Testis (tissue), 3 donors: ENCODE data around the gene RALGPS2. TPM values are rescaled to one million over a fixed set of nuclear protein-coding genes. Genes with fewer than 3 reads are reported as not detected.

Experiments
- DNase-seq: peaks from one replicate; pipeline ENCODE4 v3.0.0-alpha.2; 2019
- H3K27ac ChIP-seq, 2 donors: fragments of 200-600 bp; sonication (generic); one replicate each; pipeline ENCODE4 v1.5.1; 2019
- H3K27me3 ChIP-seq: fragments of 200-600 bp; sonication (generic); one replicate; pipeline ENCODE4 v1.5.1; 2019
- H3K36me3 ChIP-seq: fragments of 200-600 bp; sonication (generic); one replicate; pipeline ENCODE4 v1.5.1; 2017; ENCODE audit warnings: low read depth; ENCODE audit errors: missing control alignments
- H3K4me1 ChIP-seq: fragments of 200-600 bp; sonication (generic); one replicate; pipeline ENCODE4 v1.5.1; 2019
- H3K4me3 ChIP-seq, 2 donors: fragments of 200-600 bp; sonication (generic); one replicate each; pipeline ENCODE4 v1.5.1; 2017 to 2019
- H3K9me3 ChIP-seq: fragments of 200-600 bp; sonication (generic); one replicate; pipeline ENCODE4 v1.5.1; 2017
- CTCF ChIP-seq, 3 experiments: fragments of 450-650 bp in 2 of 3; fragments of 200-600 bp in 1 of 3; sonication (generic) in 1 of 3; IDR thresholded peaks; one replicate each; pipeline ENCODE4 v1.5.1; 2016 to 2019; ENCODE audit warnings: antibody characterized with exemption in 3 of 3, mild to moderate bottlenecking in 2 of 3, moderate library complexity in 1 of 3
- POLR2A ChIP-seq: fragments of 450-650 bp; IDR thresholded peaks from one replicate; pipeline ENCODE4 v1.6.1; 2017; ENCODE audit warnings: antibody characterized with exemption, mild to moderate bottlenecking, moderate library complexity
- WGBS, 2 donors: methylation state at CpG; one replicate each; pipeline ENCODE4 v1.1.5; 2018; 5-methylcytosine and 5-hydroxymethylcytosine counted together
- intact Hi-C: fragments of 100-400 bp; cut with DNase I; formaldehyde crosslinking; loops from one replicate; pipeline ENCODE4 v1.15.1; 2023; ENCODE audit warnings: low total_unique reads
- polyA plus RNA-seq: library from polyadenylated mRNA; stranded (reverse); fragments of 350-450 nt; fragmentation: Illumina TruSeq; extraction: RNeasy Lipid Tissue Mini Kit (QIAGEN cat#74804); gene quantifications from one replicate; pipeline ENCODE4 v1.2.3, GENCODE V29; 2014; ENCODE audit warnings: low read depth, low replicate concordance; ENCODE audit not compliant: insufficient read depth
- total RNA-seq, 2 donors: library from RNA; depleted of rRNA; stranded (reverse); fragments of >200 nt; gene quantifications; one replicate each; pipeline ENCODE4 v1.2.3, GENCODE V29; 2016

The RALGPS2 gene
- total and polyA plus RNA-seq, 3 donors from 2014 or later: 56.3 to 224 (median 78.6) TPM

GRCh38 chr1:178874966-178875365 lies 149.9 kb downstream of the RALGPS2 start:
- H3K4me1 ChIP-seq: no peaks in the 10 kb centered on the region
- DNase-seq: no peak
- no peaks in the 10 kb centered on the region for H3K27me3 ChIP-seq
- H3K36me3 ChIP-seq: no peaks in the 10 kb centered on the region
- TF ChIP-seq POLR2A (no peak), CTCF (IDR thresholded peaks at IDR 0.05) (no peak)
- no peak overlapping the region for H3K4me3 ChIP-seq
- WGBS, 2 donors: 88 to 94% methylated on average over 2 of the region's 2 CpGs
- H3K9me3 ChIP-seq: no peaks in the 10 kb centered on the region
- intact Hi-C loops: no loop called here
- H3K27ac ChIP-seq: no peak overlapping the region

GRCh38 chr1:178875936-178876335 lies 150.9 kb downstream of the RALGPS2 start:
- H3K36me3 ChIP-seq: no peaks in the 10 kb centered on the region
- no peaks in the 10 kb centered on the region for H3K27me3 ChIP-seq
- DNase-seq: no peak
- intact Hi-C loops: no loop called here
- H3K4me3 ChIP-seq: no peak overlapping the region
- no peak overlapping the region for H3K27ac ChIP-seq
- no peak for TF ChIP-seq CTCF (IDR thresholded peaks at IDR 0.05)
- TF ChIP-seq POLR2A: no peak
- no peaks in the 10 kb centered on the region for H3K9me3 ChIP-seq
- no peaks in the 10 kb centered on the region for H3K4me1 ChIP-seq

GRCh38 chr1:178877896-178878295 lies 152.9 kb downstream of the RALGPS2 start:
- WGBS, 2 donors: 91 to 94% methylated on average over 3 of the region's 3 CpGs
- Histone ChIP-seq H3K27ac (no peak overlapping the region), H3K36me3 (no peaks in the 10 kb centered on the region), H3K9me3 (no peaks in the 10 kb centered on the region), H3K27me3 (no peaks in the 10 kb centered on the region), H3K4me1 (no peaks in the 10 kb centered on the region), H3K4me3 (no peak overlapping the region)
- no peak for DNase-seq
- intact Hi-C loops: no loop called here
- TF ChIP-seq POLR2A (no peak), CTCF (IDR thresholded peaks at IDR 0.05) (no peak)

GRCh38 chr1:178881950-178882349 lies 156.9 kb downstream of the RALGPS2 start:
- no peak for TF ChIP-seq POLR2A
- no peak for TF ChIP-seq CTCF (IDR thresholded peaks at IDR 0.05)
- DNase-seq: no peak
- WGBS, 2 donors: 96 to 99% methylated on average over 3 of the region's 3 CpGs
- Histone ChIP-seq H3K27me3 (no peaks in the 10 kb centered on the region), H3K4me1 (no peaks in the 10 kb centered on the region), H3K36me3 (no peaks in the 10 kb centered on the region), H3K27ac (no peak overlapping the region), H3K9me3 (no peaks in the 10 kb centered on the region), H3K4me3 (no peak overlapping the region)
- intact Hi-C loops: no loop called here

- Histone ChIP-seq H3K9me3 (no peaks in the 10 kb centered on the region), H3K4me1 (no peaks in the 10 kb centered on the region), H3K27ac (no peak overlapping the region), H3K36me3 (no peaks in the 10 kb centered on the region), H3K27me3 (no peaks in the 10 kb centered on the region), H3K4me3 (no peak overlapping the region)
- intact Hi-C loops: no loop called here
- 81 to 90% methylated on average over 4 of the region's 4 CpGs for WGBS, 2 donors
- no peak for TF ChIP-seq POLR2A
- TF ChIP-seq CTCF (IDR thresholded peaks at IDR 0.05): no peak
- DNase-seq: no peak
Measured at GRCh38 chr1:178885869-178886268, 160.8 kb downstream of the RALGPS2 start.
